Right lobe of liver (tissue), 6 donors: Measurements from ENCODE around the gene PPP5C. TPM values are rescaled to one million over a fixed set of nuclear protein-coding genes. Genes with fewer than 3 reads are reported as not detected.

Experiments
- ATAC-seq, 4 donors: fragments of 200-7000 bp; cut with Tn5 transposase; one replicate each; pipeline ENCODE4 v1.9.1; 2020; ENCODE audit warnings: mild to moderate bottlenecking in 4 of 4, moderate library complexity in 4 of 4
- DNase-seq, 3 donors: peaks; one replicate each; pipeline ENCODE4 v3.0.0-alpha.2; 2020
- H3K27ac ChIP-seq, 3 donors: fragments of 200-600 bp; one replicate each; pipeline ENCODE4 v1.8.0; 2022
- H3K27me3 ChIP-seq, 2 donors: fragments of 200-600 bp; one replicate each; pipeline ENCODE4 v1.8.0; 2022
- H3K36me3 ChIP-seq, 4 donors: fragments of 200-600 bp; sonication (generic) in 1 of 4; one replicate each; pipeline versions ENCODE4 v1.5.1 to v1.8.0; 2017 to 2022; ENCODE audit warnings: control low read depth in 1 of 4
- H3K4me1 ChIP-seq, 4 donors: fragments of 200-600 bp; sonication (generic) in 1 of 4; one replicate each; pipeline versions ENCODE4 v1.5.1 to v1.8.0; 2017 to 2022; ENCODE audit warnings: control low read depth in 1 of 4
- H3K4me3 ChIP-seq, 3 donors: fragments of 200-600 bp; one replicate each; pipeline ENCODE4 v1.8.0; 2022
- H3K9me3 ChIP-seq, 4 donors: fragments of 200-600 bp; sonication (generic) in 1 of 4; one replicate each; pipeline versions ENCODE4 v1.5.1 to v1.8.0; 2017 to 2022; ENCODE audit warnings: control low read depth in 1 of 4
- POLR2A ChIP-seq: fragments of 450-650 bp; IDR thresholded peaks from one replicate; pipeline ENCODE4 v1.6.1; 2017; ENCODE audit warnings: antibody characterized with exemption, mild to moderate bottlenecking
- WGBS: methylation state at CpG from one replicate; pipeline ENCODE4 v1.1.6; 2018; ENCODE audit warnings: low coverage, low lambda C conversion rate; ENCODE audit not compliant: insufficient coverage; ENCODE audit errors: missing lambda C conversion rate; 5-methylcytosine and 5-hydroxymethylcytosine counted together
- intact Hi-C, 2 donors: fragments of 100-400 bp; cut with DNase I; formaldehyde crosslinking; loops; one replicate each; pipeline versions ENCODE4 v1.11.2 to v1.14.1; 2022
- total RNA-seq, 6 experiments: library from RNA; depleted of rRNA in 2 of 6; stranded (reverse); fragments of >200 nt in 2 of 6; fragmentation: NEBNext Ultra II Directional in 3 of 6; extraction: Animal tissue kit (Norgen Biotek cat#: 25700) in 3 of 6; gene quantifications; one replicate each; pipeline versions ENCODE4 v1.1.0 to v1.2.4, GENCODE V29; 2016 to 2023
- TF ChIP-seq, protein P1 (sequence below), 4 donors: fragments of 200-600 bp in 3 of 4; fragments of 450-650 bp in 1 of 4; IDR thresholded peaks; one replicate each; pipeline versions ENCODE4 v1.5.1 to v1.8.0; 2016 to 2022; ENCODE audit warnings: antibody characterized with exemption in 4 of 4, mild to moderate bottlenecking in 2 of 4
- donor health status: DM: no; HTN: yes; CAD: no.
- donor health status: DM: no; HTN: no; CAD: no.
- donor health status: DM: no; HTN: no; CAD: no.
- donor health status: DM: no; HTN: yes; CAD: no.
- donor health status: DM: no; HTN: yes; CAD: no.

Gene PPP5C
- total RNA-seq, 6 experiments from 2014 or later, result 23.9 to 47.8 (median 36.0) TPM

DNA sequence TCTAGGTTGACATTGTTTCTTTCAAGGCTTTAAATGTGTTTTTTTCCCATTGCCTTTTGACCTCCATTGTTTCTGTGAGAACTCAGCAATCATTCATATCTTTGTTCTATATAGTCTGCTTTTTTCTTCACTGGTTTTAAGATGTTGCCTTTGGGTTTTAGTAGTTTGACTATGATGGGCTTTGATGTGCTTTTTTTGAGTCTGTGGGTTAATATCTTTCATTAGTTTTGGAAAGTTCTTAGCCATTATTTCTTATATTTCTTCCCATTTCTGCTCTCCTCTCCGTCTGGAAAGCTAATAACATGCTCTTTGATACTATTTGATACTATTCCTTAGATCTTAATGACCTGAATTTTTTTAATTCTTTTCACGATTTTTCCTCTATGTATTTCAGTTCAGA lies 33.8 kb downstream of the PPP5C start:
- ATAC-seq (no peak), DNase-seq (no peak)
- Histone ChIP-seq H3K27ac (no peak overlapping the region), H3K4me1 (peaks cover 0 to 4% (median 0%) of the 10 kb centered on the region in 4 donors), H3K4me3 (no peak overlapping the region), H3K36me3 (peaks cover 4 to 62% (median 16%) of the 10 kb centered on the region in 4 donors), H3K9me3 (no peaks in the 10 kb centered on the region), H3K27me3 (no peaks in the 10 kb centered on the region)
- TF ChIP-seq, protein P1, sequence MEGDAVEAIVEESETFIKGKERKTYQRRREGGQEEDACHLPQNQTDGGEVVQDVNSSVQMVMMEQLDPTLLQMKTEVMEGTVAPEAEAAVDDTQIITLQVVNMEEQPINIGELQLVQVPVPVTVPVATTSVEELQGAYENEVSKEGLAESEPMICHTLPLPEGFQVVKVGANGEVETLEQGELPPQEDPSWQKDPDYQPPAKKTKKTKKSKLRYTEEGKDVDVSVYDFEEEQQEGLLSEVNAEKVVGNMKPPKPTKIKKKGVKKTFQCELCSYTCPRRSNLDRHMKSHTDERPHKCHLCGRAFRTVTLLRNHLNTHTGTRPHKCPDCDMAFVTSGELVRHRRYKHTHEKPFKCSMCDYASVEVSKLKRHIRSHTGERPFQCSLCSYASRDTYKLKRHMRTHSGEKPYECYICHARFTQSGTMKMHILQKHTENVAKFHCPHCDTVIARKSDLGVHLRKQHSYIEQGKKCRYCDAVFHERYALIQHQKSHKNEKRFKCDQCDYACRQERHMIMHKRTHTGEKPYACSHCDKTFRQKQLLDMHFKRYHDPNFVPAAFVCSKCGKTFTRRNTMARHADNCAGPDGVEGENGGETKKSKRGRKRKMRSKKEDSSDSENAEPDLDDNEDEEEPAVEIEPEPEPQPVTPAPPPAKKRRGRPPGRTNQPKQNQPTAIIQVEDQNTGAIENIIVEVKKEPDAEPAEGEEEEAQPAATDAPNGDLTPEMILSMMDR (IDR thresholded peaks at IDR 0.05), result no peak
- TF ChIP-seq POLR2A, result no peak
- intact Hi-C loops, result loop anchor here in 1 of 2 donors (10.0 kb wide), 1 partner anchor 96 kb away; no protein-coding TSS in a partner anchor
- whole genome bisulfite sequencing, result 100% methylated on average over 1 of the region's 2 CpGs

DNA sequence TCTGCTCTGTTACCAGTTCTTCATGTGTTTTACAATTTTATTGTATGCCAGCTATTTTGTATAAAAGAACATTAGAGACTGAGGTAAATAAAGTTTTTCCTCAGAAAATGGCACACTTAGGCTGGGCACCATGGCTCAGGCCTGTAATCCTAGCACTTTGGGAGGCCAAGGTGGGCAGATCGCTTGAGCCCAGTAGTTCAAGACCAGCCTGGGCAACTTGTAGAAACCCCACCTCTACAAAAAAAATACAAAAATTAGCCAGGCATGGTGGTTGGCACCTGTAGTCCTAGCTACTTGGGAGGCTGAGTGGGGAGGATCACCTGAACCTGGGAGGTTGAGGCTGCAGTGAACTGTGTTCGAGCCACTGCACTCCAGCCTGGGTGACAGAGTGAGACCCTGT lies 34.5 kb downstream of the PPP5C start:
- Histone ChIP-seq H3K36me3 (peaks cover 4 to 57% (median 16%) of the 10 kb centered on the region in 4 donors), H3K4me1 (peaks cover 0 to 4% (median 0%) of the 10 kb centered on the region in 4 donors), H3K27ac (no peak overlapping the region), H3K27me3 (no peaks in the 10 kb centered on the region), H3K4me3 (no peak overlapping the region), H3K9me3 (no peaks in the 10 kb centered on the region)
- DNase-seq, result peak in 2 of 3 donors; percentile 2 to 16
- TF ChIP-seq POLR2A, result no peak
- TF ChIP-seq, protein P1 (IDR thresholded peaks at IDR 0.05), result no peak
- ATAC-seq, result no peak
- intact Hi-C loops, result loop anchor here in 1 of 2 donors (10.0 kb wide), 1 partner anchor 97 kb away; no protein-coding TSS in a partner anchor
- WGBS, result 94% methylated on average over 2 of the region's 2 CpGs

DNA sequence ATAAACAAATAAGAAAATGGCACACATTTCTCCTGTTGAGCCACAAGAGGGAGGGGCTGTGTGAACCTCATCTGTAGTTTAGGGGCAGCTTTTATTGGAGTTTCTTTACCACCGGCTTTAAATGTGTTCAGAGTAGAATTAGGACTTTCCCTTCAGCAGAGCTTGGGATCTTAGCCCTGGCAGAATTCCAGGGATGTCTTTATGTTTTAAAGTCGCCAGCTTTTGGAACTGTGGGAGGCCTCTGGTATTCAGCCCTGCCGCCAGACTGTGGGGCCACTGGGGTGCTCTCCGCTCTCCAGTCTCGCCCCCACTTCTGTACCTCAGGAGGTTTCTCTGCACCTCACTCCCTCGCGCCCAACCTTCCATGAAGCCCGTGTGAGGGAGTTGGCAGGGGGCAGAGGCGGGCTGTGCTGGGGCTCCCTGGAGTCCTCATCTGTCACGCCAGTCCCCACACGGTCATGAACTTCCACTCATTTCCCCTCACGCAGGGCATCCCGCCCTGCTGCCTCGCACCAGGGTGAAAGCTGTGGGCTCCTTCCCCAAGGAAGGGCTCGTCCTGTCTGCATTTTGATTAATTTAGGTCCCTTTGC lies 35.0 kb downstream of the PPP5C start:
- peak; percentile 11 to 40 (median 29) for DNase-seq
- WGBS, result no CpG with 5 or more reads among the region's 15 CpGs

DNA sequence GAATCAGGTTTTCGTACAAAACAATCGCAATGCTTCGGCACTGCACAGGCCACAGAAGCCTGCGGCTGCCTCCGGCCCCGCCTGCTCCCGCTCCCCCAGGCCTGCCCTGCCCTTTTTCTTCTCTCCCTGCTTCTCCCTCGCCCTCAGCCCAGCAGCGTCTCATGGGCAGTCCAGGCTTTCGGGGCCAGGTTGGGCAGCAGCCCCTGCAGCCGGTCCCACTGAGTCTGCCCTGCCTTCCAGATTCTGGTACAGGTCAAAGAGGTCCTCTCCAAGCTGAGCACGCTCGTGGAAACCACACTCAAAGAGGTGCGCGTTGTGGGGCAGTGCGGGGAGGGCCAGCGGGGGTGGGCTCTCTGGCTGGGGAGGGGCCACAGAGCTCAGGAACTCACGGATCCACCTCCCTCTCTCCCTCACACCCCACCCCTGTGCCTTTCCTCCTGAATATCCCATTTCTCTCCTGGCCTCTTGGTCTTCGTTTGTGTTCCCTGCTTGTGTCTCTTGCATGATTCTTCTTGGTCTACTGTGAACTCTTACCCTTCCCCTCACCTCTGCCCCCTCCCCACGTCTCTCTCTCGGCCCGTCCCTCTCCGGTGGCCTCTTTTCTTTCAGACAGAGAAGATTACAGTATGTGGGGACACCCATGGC lies 36.4 kb downstream of the PPP5C start:
- intact Hi-C loops, result loop anchor here in 1 of 2 donors (10.0 kb wide), 1 partner anchor 98 kb away; no protein-coding TSS in a partner anchor
- TF ChIP-seq, protein P1 (IDR thresholded peaks at IDR 0.05), result no peak
- TF ChIP-seq POLR2A, result no peak
- DNase-seq, result peak; percentile 13 to 40 (median 31)
- ATAC-seq, result no peak
- Histone ChIP-seq H3K9me3 (no peaks in the 10 kb centered on the region), H3K4me1 (no peaks in the 10 kb centered on the region), H3K36me3 (peaks cover 4 to 46% (median 14%) of the 10 kb centered on the region in 4 donors), H3K27ac (no peak overlapping the region), H3K27me3 (no peaks in the 10 kb centered on the region), H3K4me3 (no peak overlapping the region)
- WGBS, result 93% methylated on average over 14 of the region's 23 CpGs

More for the DNA sequence above, 35.0 kb downstream of the PPP5C start:
- intact Hi-C loops, result loop anchor here in 1 of 2 donors (10.0 kb wide), 1 partner anchor 97 kb away; no protein-coding TSS in a partner anchor
- Histone ChIP-seq H3K27me3 (no peaks in the 10 kb centered on the region), H3K36me3 (peaks cover 4 to 52% (median 14%) of the 10 kb centered on the region in 4 donors), H3K4me1 (peaks cover 0 to 4% (median 0%) of the 10 kb centered on the region in 4 donors), H3K9me3 (no peaks in the 10 kb centered on the region), H3K4me3 (no peak overlapping the region), H3K27ac (no peak overlapping the region)
- TF ChIP-seq, protein P1 (IDR thresholded peaks at IDR 0.05), result no peak
- no peak for TF ChIP-seq POLR2A
- peak in 1 of 4 donors; percentile 12 for ATAC-seq
